Stimulated activated CD4-positive, alpha-beta T cell treated with anti-CD3 and anti-CD28 coated beads, Interleukin-2, amount 100 ng/mL, for 48 hours (primary cell): Measurements from ENCODE around the gene RRAGB.
"Not testable (repeated sequence)": the region's sequence is repeated elsewhere in the genome, so short reads cannot be mapped to it uniquely, and the experiment has no call there.

Experiments used
- DNase-seq, 2 donors: peaks; one replicate each; pipeline ENCODE4 v3.0.0-alpha.2; 2020

The RRAGB gene

DNA sequence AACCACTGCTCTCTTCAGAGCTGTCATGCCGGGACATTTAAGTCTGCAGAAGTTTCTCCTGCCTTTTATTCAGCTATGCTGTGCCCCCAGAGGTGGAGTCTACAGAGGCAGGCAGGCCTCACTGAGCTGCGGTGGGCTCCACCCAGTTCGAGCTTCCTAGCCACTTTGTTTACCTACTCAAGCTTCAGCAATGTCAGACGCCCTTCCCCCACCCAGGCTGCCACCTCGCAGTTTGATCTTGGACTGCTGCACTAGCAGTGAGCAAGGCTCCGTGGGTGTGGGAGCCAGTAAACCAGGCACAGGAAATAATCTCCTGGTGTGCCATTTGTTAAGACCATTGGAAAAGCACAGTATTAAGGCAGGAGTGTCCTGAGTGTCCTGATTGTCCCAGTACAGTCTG lies 56.9 kb downstream of the RRAGB start:
- DNase-seq, result not testable (repeated sequence)

DNA sequence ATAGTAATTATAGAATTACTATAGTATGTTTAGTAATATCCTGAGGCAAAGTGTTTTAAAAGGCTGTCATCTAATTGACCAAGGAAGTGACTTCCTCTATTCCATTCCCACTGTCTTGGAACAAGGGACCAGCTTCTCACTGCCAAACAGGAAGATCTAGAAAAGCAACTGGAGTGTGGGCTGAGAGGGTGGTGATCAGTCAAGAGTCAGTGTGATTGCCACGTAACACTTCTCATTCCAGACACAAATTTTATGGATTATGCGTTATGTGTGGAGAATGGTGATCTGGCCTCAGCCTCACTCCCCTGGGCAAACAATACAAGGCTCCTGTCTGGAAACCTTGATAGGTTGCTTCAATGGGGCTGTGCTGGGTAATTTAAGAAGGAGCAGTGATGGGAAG lies 60.0 kb downstream of the RRAGB start:
- DNase-seq, result no peak

DNA sequence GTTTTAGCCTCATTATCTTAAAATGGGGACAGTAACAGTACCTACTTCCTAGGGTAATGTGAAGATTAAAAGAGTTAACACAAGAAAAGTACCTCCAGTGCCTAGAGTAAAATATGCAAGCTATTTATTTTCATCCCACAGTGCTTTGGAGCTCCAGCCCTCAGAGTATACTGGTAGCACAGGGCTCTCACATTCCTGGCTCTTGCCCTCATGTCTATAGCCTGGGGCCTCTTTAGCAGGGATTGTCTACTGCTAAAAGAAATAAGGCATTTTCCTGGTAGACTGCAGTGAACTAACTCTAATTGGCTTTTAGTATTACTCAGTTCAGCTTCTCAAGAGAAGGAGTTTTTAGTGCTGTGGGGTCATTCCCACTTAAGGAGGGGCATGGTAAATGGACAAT lies 60.8 kb downstream of the RRAGB start:
- DNase-seq, result no peak

DNA sequence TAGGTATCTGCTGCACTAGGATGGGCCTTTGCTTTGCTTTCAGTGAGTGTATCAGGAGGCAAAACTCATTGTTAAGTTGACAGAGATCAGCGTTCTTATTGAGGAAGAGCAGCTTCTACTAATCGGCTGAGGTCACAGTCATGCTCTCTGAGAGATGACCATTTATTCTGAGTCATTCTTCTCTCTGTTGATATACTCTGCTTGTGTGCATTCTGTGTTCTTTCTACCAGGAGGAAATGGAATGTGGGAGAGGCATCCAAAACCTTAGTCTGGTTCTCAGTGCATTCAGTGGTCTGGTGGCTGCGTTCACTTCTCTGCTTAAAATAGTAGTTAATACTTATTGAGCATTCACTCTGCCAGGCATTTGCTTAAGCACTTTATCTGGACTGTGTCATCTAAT lies 66.2 kb downstream of the RRAGB start:
- no peak for DNase-seq

DNA sequence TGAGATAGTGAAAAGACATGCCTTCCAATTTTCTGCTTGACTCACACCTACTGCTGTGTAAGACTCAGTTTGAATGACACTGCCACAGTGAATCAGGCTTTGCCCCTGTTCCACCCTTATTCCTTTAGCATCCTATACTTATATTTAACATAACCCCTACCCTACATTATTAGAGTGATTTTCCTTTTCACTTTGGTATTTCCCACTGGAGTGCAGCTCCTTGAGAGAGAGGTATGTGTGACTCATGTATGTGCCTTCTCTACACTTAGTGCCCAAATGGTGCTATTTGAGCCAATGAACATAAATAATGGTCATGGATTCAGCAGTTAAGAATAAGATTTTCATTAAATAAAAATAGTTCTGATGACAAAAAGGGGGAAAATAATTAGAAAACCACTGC lies 69.5 kb downstream of the RRAGB start:
- no peak for DNase-seq

DNA sequence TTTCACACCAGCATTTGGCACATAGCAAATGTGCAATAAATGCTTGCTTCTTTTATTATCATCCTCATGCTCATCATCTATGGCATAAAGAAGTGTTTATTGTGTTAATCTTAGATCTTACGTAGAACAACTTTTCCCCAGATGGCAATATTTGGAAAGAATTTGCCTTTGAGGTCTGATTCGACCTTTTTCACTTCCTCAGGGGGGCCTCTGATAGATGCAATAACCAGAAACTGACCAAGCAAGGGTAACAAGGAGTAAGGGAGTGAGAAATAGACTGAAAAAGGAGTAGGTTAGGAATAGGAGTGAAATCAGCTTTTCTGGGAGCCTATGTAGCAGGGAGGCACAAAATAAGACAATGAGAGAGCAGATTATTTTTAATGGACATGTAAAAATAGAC lies 70.2 kb downstream of the RRAGB start:
- no peak for DNase-seq

DNA sequence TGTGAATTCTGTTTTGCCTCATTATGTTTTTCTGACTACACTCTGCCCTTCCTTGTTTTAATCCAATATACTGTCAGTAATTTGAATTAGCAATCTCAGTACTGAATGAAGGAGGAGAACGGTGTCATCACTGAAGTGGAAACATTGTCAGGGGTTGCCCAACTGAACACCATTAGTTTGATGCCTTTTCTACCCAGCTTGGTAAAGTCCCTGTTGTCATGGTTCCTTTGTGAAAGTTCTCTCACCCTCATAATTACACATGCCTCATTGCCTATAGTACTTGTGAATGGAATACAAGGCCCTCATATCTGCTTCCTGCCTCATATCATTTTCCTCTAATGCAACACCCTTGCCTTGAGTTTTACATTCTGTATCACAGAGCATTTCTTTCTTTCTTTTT lies 76.9 kb downstream of the RRAGB start:
- no peak for DNase-seq

DNA sequence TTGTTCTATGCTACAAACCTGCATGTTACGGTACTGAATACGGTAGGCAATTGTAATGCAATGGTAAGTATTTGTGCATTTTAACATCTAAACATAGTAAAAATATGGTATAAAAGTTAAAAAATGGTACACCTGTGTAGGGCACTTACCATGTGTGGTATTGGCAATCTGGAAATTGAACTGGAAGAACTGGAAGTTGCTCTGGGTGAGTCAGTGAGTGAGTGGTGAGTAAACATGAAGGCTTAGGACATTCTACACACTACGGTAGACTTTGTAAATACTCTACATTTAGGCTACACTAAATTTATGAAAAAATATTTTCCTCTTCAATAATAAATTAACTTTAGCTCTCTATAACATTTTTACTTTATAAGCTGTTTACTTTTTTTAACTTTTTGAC lies 78.9 kb downstream of the RRAGB start:
- no peak for DNase-seq

DNA sequence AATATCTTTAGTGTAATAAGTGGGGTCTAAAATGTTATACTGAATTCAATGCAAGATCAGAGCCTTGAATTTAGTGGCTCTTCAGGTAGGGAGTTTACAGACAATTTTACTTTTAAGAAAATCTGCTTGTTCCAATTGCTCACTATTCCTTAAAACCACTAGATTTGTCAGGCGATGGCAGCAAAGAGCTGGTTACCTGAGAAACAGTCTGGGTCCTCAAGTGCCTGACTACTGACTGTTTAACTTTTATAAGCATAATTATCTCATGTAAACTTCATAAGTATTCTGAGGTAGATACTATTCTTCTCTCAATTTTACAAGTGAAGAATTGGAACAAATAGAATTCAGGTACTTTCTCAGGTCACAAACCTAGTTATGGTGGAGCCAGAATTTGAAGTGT lies 84.3 kb downstream of the RRAGB start:
- DNase-seq, result no peak
